Thyroid gland (tissue), 4 donors: ENCODE results near the gene ANXA3. TPM values are rescaled to one million over a fixed set of nuclear protein-coding genes. Genes with fewer than 3 reads are reported as not detected.
"Not testable (repeated sequence)": the region's sequence is repeated elsewhere in the genome, so short reads cannot be mapped to it uniquely, and the experiment has no call there.

Experiments used
- DNase-seq, 2 donors: peaks; one replicate each; pipeline ENCODE4 v3.0.0-alpha.2; 2019
- H3K27ac ChIP-seq, 3 donors: fragments of 200-600 bp; sonication (generic); 1 replicate in 2 of 3; 2 replicates in 1 of 3; pipeline ENCODE4 v1.5.1; 2016 to 2019; ENCODE audit warnings: mild to moderate bottlenecking in 1 of 3, moderate library complexity in 1 of 3
- H3K27me3 ChIP-seq: fragments of 200-600 bp; sonication (generic); one replicate; pipeline ENCODE4 v1.5.1; 2019
- H3K36me3 ChIP-seq, 2 donors: fragments of 200-600 bp; sonication (generic); one replicate each; pipeline ENCODE4 v1.5.1; 2016 to 2019
- H3K4me1 ChIP-seq, 2 donors: fragments of 200-600 bp; sonication (generic); one replicate each; pipeline ENCODE4 v1.5.1; 2017 to 2019
- H3K4me3 ChIP-seq, 3 donors: fragments of 200-600 bp; sonication (generic); replicated peaks in 1 of 3; 1 replicate in 2 of 3; 2 replicates in 1 of 3; pipeline ENCODE4 v1.5.1; 2016; ENCODE audit warnings: mild to moderate bottlenecking in 1 of 3
- H3K9me3 ChIP-seq: fragments of 200-600 bp; sonication (generic); one replicate; pipeline ENCODE4 v1.5.1; 2017
- POLR2A ChIP-seq, 2 donors: fragments of 450-650 bp; IDR thresholded peaks; one replicate each; pipeline ENCODE4 v1.6.1; 2017; ENCODE audit warnings: antibody characterized with exemption in 2 of 2, mild to moderate bottlenecking in 2 of 2, moderate library complexity in 1 of 2
- WGBS, 2 donors: methylation state at CpG; one replicate each; pipeline ENCODE4 v1.1.5; 2017; 5-methylcytosine and 5-hydroxymethylcytosine counted together
- intact Hi-C: fragments of 100-400 bp; cut with DNase I; formaldehyde crosslinking; loops from one replicate; pipeline ENCODE4 v1.15.1; 2023
- total RNA-seq, 4 donors: library from RNA; depleted of rRNA; stranded (reverse); fragments of >200 nt; gene quantifications; one replicate each; pipeline ENCODE4 v1.2.3, GENCODE V29; 2016
- TF ChIP-seq, protein P1 (sequence below), 6 experiments: fragments of 200-600 bp in 3 of 6; fragments of 450-650 bp in 3 of 6; sonication (generic) in 3 of 6; IDR thresholded peaks; one replicate each; pipeline ENCODE4 v1.5.1; 2016 to 2019; ENCODE audit warnings: antibody characterized with exemption in 6 of 6, mild to moderate bottlenecking in 2 of 6, inconsistent platforms in 1 of 6, moderate library complexity in 1 of 6

Gene ANXA3, protein sequence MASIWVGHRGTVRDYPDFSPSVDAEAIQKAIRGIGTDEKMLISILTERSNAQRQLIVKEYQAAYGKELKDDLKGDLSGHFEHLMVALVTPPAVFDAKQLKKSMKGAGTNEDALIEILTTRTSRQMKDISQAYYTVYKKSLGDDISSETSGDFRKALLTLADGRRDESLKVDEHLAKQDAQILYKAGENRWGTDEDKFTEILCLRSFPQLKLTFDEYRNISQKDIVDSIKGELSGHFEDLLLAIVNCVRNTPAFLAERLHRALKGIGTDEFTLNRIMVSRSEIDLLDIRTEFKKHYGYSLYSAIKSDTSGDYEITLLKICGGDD
- total RNA-seq: 100 to 1,000 TPM in 3 of 4 donors, 10 to 100 TPM in 1; 98.7 to 213 (median 156) TPM

GRCh38 chr4:78551420-78552351, at the start of gene ANXA3:
ANXA3 (plus strand) TSS chr4:78551770; CDS start chr4:78554474, 2,704 bp downstream.
- Histone ChIP-seq H3K4me3 (peak within 1 kb of the TSS; percentile 33 to 68 (median 62)), H3K9me3 (no peaks in the 10 kb centered on the region), H3K36me3 (no peaks in the 10 kb centered on the region), H3K4me1 (peaks cover 12 to 19% of the 10 kb centered on the region in 2 donors), H3K27me3 (no peaks in the 10 kb centered on the region), H3K27ac (peak within 1 kb of the TSS; percentile 99 to 100 (median 100))
- intact Hi-C loops: no loop called here
- TF ChIP-seq, protein P1, sequence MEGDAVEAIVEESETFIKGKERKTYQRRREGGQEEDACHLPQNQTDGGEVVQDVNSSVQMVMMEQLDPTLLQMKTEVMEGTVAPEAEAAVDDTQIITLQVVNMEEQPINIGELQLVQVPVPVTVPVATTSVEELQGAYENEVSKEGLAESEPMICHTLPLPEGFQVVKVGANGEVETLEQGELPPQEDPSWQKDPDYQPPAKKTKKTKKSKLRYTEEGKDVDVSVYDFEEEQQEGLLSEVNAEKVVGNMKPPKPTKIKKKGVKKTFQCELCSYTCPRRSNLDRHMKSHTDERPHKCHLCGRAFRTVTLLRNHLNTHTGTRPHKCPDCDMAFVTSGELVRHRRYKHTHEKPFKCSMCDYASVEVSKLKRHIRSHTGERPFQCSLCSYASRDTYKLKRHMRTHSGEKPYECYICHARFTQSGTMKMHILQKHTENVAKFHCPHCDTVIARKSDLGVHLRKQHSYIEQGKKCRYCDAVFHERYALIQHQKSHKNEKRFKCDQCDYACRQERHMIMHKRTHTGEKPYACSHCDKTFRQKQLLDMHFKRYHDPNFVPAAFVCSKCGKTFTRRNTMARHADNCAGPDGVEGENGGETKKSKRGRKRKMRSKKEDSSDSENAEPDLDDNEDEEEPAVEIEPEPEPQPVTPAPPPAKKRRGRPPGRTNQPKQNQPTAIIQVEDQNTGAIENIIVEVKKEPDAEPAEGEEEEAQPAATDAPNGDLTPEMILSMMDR (IDR thresholded peaks at IDR 0.05): no peak
- peak in 1 of 2 donors; percentile 96 for TF ChIP-seq POLR2A (IDR thresholded peaks at IDR 0.05)
- WGBS, 2 donors: 7 to 9% methylated on average over 46 to 53 of the region's 65 CpGs
- DNase-seq: peak; percentile 73 to 79

GRCh38 chr4:78506260-78506659, 45.3 kb upstream of the ANXA3 start:
- H3K9me3 ChIP-seq, DNase-seq, H3K4me3 ChIP-seq, H3K27me3 ChIP-seq, H3K4me1 ChIP-seq, H3K36me3 ChIP-seq, intact Hi-C loops, H3K27ac ChIP-seq: not testable (repeated sequence)
- 62 to 76% methylated on average over 9 to 10 of the region's 10 CpGs for whole genome bisulfite sequencing, 2 donors

DNA sequence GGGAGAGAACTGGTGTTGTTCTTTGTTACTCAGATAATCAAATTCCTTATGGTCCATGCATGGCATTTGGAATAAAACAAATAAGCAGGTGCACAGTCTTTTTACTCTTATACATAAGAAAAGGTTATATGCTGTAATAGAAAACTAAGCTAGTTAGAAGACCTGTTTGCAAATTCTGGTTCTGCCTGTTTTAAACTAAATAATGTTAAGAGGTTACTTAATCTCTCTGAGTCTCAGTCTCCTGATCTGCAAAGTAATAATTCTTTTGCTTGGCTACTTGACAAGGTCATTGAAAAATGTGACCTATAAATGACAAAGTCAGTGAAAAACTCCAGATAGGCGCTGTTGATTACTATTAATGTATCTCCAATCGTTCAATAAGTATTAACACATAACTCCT, 42.5 kb upstream of the ANXA3 start:
- no peaks in the 10 kb centered on the region for H3K36me3 ChIP-seq
- 49 to 90% methylated on average over 2 of the region's 2 CpGs for WGBS, 2 donors
- no peaks in the 10 kb centered on the region for H3K27me3 ChIP-seq
- H3K4me1 ChIP-seq: peaks cover 0 to 4% of the 10 kb centered on the region in 2 donors
- TF ChIP-seq POLR2A (IDR thresholded peaks at IDR 0.05): no peak
- TF ChIP-seq, protein P1 (IDR thresholded peaks at IDR 0.05): no peak
- DNase-seq: no peak
- H3K27ac ChIP-seq: no peak overlapping the region
- intact Hi-C loops: no loop called here
- H3K9me3 ChIP-seq: no peaks in the 10 kb centered on the region
- H3K4me3 ChIP-seq: no peak overlapping the region

GRCh38 chr4:78510108-78510507, 41.5 kb upstream of the ANXA3 start:
- Histone ChIP-seq H3K4me1 (peaks cover 0 to 4% of the 10 kb centered on the region in 2 donors), H3K36me3 (no peaks in the 10 kb centered on the region), H3K27me3 (no peaks in the 10 kb centered on the region), H3K9me3 (no peaks in the 10 kb centered on the region), H3K4me3 (no peak overlapping the region), H3K27ac (no peak overlapping the region)
- WGBS, 2 donors: 0 to 71% methylated on average over 1 of the region's 1 CpG
- no peak for DNase-seq
- intact Hi-C loops: loop anchor here (10.0 kb wide), 1 partner anchor 545 kb away; no protein-coding TSS in a partner anchor
- no peak for TF ChIP-seq POLR2A (IDR thresholded peaks at IDR 0.05)
- TF ChIP-seq, protein P1 (IDR thresholded peaks at IDR 0.05): no peak

- TF ChIP-seq POLR2A (IDR thresholded peaks at IDR 0.05): no peak
- TF ChIP-seq, protein P1 (IDR thresholded peaks at IDR 0.05): no peak
- intact Hi-C loops: loop anchor here (10.0 kb wide), 1 partner anchor 546 kb away; no protein-coding TSS in a partner anchor
- 0 to 31% methylated on average over 1 of the region's 1 CpG for WGBS, 2 donors
- no peak overlapping the region for H3K27ac ChIP-seq
- H3K9me3 ChIP-seq: no peaks in the 10 kb centered on the region
- H3K4me3 ChIP-seq: no peak overlapping the region
- peaks cover 0 to 4% of the 10 kb centered on the region in 2 donors for H3K4me1 ChIP-seq
- no peak for DNase-seq
- no peaks in the 10 kb centered on the region for H3K36me3 ChIP-seq
- H3K27me3 ChIP-seq: no peaks in the 10 kb centered on the region
These were observed 40.9 kb upstream of the ANXA3 start for GRCh38 chr4:78510681-78511080.
